ENCODE measurements around the gene B3GNT5. TPM values are rescaled to one million over a fixed set of nuclear protein-coding genes. Genes with fewer than 3 reads are reported as not detected.

The B3GNT5 gene
- 43.7 and 92.2 TPM in 2 replicates for total RNA-seq

GRCh38 chr3:183252973-183253527 lies at the start of gene B3GNT5:
Gene B3GNT5, plus strand, starts transcription at chr3:183253253. Its CDS starts 16,546 bp downstream, at chr3:183269799.

Other genes with a start within 250 kb of the B3GNT5 start
- 16.7 and 21.9 TPM in 2 replicates for gene MCCC1, start 153.8 kb upstream of the B3GNT5 start, total RNA-seq
- gene LAMP3, start 90.5 kb upstream of the B3GNT5 start, total RNA-seq, result 18.1 and 25.1 TPM in 2 replicates
- gene MCF2L2, start 175.4 kb downstream of the B3GNT5 start, total RNA-seq, result 0.14 and 0.68 TPM in 2 replicates